HEK293 (cell line): ENCODE results near the gene DHRS3.

Experiments used
- ZFHX2 ChIP-seq: fragments of 450-650 bp; formaldehyde crosslinking; conservative IDR thresholded peaks from 2 replicates; pipeline ENCODE4 v1.5.1; 2016; ENCODE audit warnings: missing biosample characterization, missing genetic modification characterization
- ZNF248 ChIP-seq: fragments of 450-650 bp; formaldehyde crosslinking; IDR thresholded peaks from 2 replicates; pipeline ENCODE4 v1.5.1; 2017; ENCODE audit warnings: missing biosample characterization, missing genetic modification characterization
- ZNF335 ChIP-seq: fragments of 450-650 bp; formaldehyde crosslinking; conservative IDR thresholded peaks from 2 replicates; pipeline ENCODE4 v1.5.1; 2016; ENCODE audit warnings: missing biosample characterization, missing genetic modification characterization
- ZNF513 ChIP-seq: fragments of 450-650 bp; IDR thresholded peaks from 2 replicates; pipeline ENCODE4 v1.5.1; 2018; ENCODE audit warnings: missing biosample characterization, missing genetic modification characterization

- TF ChIP-seq ZNF513 (no peak), ZFHX2 (tag by site-specific recombination) (no peak), ZNF335 (no peak), ZNF248 (tag by site-specific recombination) (no peak)
Measured at GRCh38 chr1:12649971-12650421, 32.0 kb upstream of the DHRS3 start.
